A673 (cell line): ENCODE measurements around the gene CCDC178.

Source experiments
- EZH2 ChIP-seq: fragments of 200-600 bp; sonication (generic); IDR thresholded peaks from 2 replicates; pipeline ENCODE4 v1.6.1; 2017; ENCODE audit warnings: borderline replicate concordance, low read depth, mild to moderate bottlenecking, mixed read lengths, antibody characterized with exemption, low read length; ENCODE audit not compliant: poor library complexity, severe bottlenecking
- TF ChIP-seq, protein P1 (sequence below): fragments of 300-800, 200-600 bp; sonication (generic); conservative IDR thresholded peaks from 2 replicates; pipeline ENCODE4 v1.5.1; 2017; ENCODE audit warnings: low read depth, mild to moderate bottlenecking, antibody characterized with exemption, low read length, moderate library complexity, mixed read lengths

GRCh38 chr18:33307520-33307919 lies 133.0 kb downstream of the CCDC178 start:
- TF ChIP-seq, protein P1, sequence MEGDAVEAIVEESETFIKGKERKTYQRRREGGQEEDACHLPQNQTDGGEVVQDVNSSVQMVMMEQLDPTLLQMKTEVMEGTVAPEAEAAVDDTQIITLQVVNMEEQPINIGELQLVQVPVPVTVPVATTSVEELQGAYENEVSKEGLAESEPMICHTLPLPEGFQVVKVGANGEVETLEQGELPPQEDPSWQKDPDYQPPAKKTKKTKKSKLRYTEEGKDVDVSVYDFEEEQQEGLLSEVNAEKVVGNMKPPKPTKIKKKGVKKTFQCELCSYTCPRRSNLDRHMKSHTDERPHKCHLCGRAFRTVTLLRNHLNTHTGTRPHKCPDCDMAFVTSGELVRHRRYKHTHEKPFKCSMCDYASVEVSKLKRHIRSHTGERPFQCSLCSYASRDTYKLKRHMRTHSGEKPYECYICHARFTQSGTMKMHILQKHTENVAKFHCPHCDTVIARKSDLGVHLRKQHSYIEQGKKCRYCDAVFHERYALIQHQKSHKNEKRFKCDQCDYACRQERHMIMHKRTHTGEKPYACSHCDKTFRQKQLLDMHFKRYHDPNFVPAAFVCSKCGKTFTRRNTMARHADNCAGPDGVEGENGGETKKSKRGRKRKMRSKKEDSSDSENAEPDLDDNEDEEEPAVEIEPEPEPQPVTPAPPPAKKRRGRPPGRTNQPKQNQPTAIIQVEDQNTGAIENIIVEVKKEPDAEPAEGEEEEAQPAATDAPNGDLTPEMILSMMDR = no peak
- TF ChIP-seq EZH2 = no peak
